Sigmoid colon (tissue), 3 donors: ENCODE results near the gene ATIC.

ENCODE experiments used
- CTCF ChIP-seq, 4 experiments: fragments of 450-650 bp in 3 of 4; fragments of 200-600 bp in 1 of 4; IDR thresholded peaks; one replicate each; pipeline ENCODE4 v1.5.1; 2016 to 2019; ENCODE audit warnings: antibody characterized with exemption in 4 of 4, mild to moderate bottlenecking in 3 of 4, moderate library complexity in 2 of 4
- POLR2A ChIP-seq, 2 donors: fragments of 450-650 bp; IDR thresholded peaks; one replicate each; pipeline ENCODE4 v1.6.1; 2016; ENCODE audit warnings: antibody characterized with exemption in 2 of 2, mild to moderate bottlenecking in 2 of 2, moderate library complexity in 2 of 2

- TF ChIP-seq POLR2A (IDR thresholded peaks at IDR 0.05) (no peak), CTCF (IDR thresholded peaks at IDR 0.05) (no peak)
These were observed 62.1 kb downstream of the ATIC start for GRCh38 chr2:215374002-215374401.
